Putamen (tissue), 1 donor: ENCODE measurements around the gene CYSLTR2.
A peak's percentile ranks its signal among the peaks of the same experiment; 100 is the strongest.

ENCODE experiments used
- DNase-seq: peaks from one replicate; pipeline ENCODE4 v3.0.0-alpha.2; 2016; ENCODE audit warnings: low spot score

CYSLTR2 gene

GRCh38 chr13:48653472-48653939 lies at the start of gene CYSLTR2:
Gene CYSLTR2, plus strand, starts transcription at chr13:48653929. Its CDS starts 52,889 bp downstream, at chr13:48706818.
- DNase-seq = no peak

- DNase-seq = no peak
These were observed 38.7 kb upstream of the CYSLTR2 start for GRCh38 chr13:48615049-48615448.

GRCh38 chr13:48618937-48619336 lies 34.8 kb upstream of the CYSLTR2 start:
- DNase-seq = no peak

GRCh38 chr13:48621056-48621455 lies 32.7 kb upstream of the CYSLTR2 start:
- no peak for DNase-seq

- DNase-seq = no peak
These were observed 29.7 kb upstream of the CYSLTR2 start for GRCh38 chr13:48624016-48624415.

- peak; percentile 6 for DNase-seq
These were observed 28.9 kb upstream of the CYSLTR2 start for GRCh38 chr13:48624858-48625257.

- no peak for DNase-seq
These were observed 28.2 kb upstream of the CYSLTR2 start for GRCh38 chr13:48625413-48626076.

GRCh38 chr13:48626077-48626449 lies 27.7 kb upstream of the CYSLTR2 start:
- DNase-seq = no peak

GRCh38 chr13:48626726-48627451 lies 26.8 kb upstream of the CYSLTR2 start:
- no peak for DNase-seq

- DNase-seq = no peak
These were observed 24.5 kb upstream of the CYSLTR2 start for GRCh38 chr13:48629277-48629676.

- DNase-seq = no peak
These were observed 23.4 kb upstream of the CYSLTR2 start for GRCh38 chr13:48630291-48630690.

GRCh38 chr13:48630773-48631172 lies 23.0 kb upstream of the CYSLTR2 start:
- no peak for DNase-seq

- DNase-seq = no peak
These were observed 22.3 kb upstream of the CYSLTR2 start for GRCh38 chr13:48631441-48631840.

GRCh38 chr13:48633700-48634099 lies 20.0 kb upstream of the CYSLTR2 start:
- DNase-seq = no peak

GRCh38 chr13:48634636-48635035 lies 19.1 kb upstream of the CYSLTR2 start:
- no peak for DNase-seq

GRCh38 chr13:48635478-48635877 lies 18.3 kb upstream of the CYSLTR2 start:
- DNase-seq = no peak

GRCh38 chr13:48636550-48636949 lies 17.2 kb upstream of the CYSLTR2 start:
- no peak for DNase-seq

- DNase-seq = no peak
These were observed 16.1 kb upstream of the CYSLTR2 start for GRCh38 chr13:48637601-48638000.

- no peak for DNase-seq
These were observed 13.0 kb upstream of the CYSLTR2 start for GRCh38 chr13:48640767-48641166.

- no peak for DNase-seq
These were observed 12.3 kb upstream of the CYSLTR2 start for GRCh38 chr13:48641404-48641803.

GRCh38 chr13:48642061-48642460 lies 11.7 kb upstream of the CYSLTR2 start:
- no peak for DNase-seq

GRCh38 chr13:48643159-48643558 lies 10.6 kb upstream of the CYSLTR2 start:
- no peak for DNase-seq

GRCh38 chr13:48644141-48644540 lies 9.6 kb upstream of the CYSLTR2 start:
- no peak for DNase-seq

GRCh38 chr13:48644951-48645350 lies 8.8 kb upstream of the CYSLTR2 start:
- DNase-seq = no peak
